H9 (cell line): ENCODE data around the gene INTS7. TPM values are rescaled to one million over a fixed set of nuclear protein-coding genes. Genes with fewer than 3 reads are reported as not detected.

Experiments
- DNase-seq: peaks from one replicate; pipeline ENCODE4 v3.0.0-alpha.2; 2017
- H2AFZ ChIP-seq: one replicate; pipeline ENCODE4 v1.6.1; 2013; ENCODE audit warnings: mild to moderate bottlenecking, low read length, control low read depth, moderate library complexity
- H2AK5ac ChIP-seq: 2 replicates; pipeline ENCODE4 v1.6.1; 2013; ENCODE audit warnings: low read length, control low read depth, mixed read lengths; ENCODE audit not compliant: insufficient read length
- H2BK120ac ChIP-seq: one replicate; pipeline ENCODE4 v1.6.1; 2013; ENCODE audit warnings: low read depth, mild to moderate bottlenecking, low read length, control low read depth, inconsistent platforms; ENCODE audit not compliant: poor library complexity, severe bottlenecking
- H2BK12ac ChIP-seq: 2 replicates; pipeline ENCODE4 v1.6.1; 2013; ENCODE audit warnings: low read length, control low read depth, mixed read lengths, low read depth; ENCODE audit not compliant: insufficient read length
- H2BK15ac ChIP-seq: 2 replicates; pipeline ENCODE4 v1.6.1; 2013; ENCODE audit warnings: low read depth, low read length, control low read depth
- H2BK20ac ChIP-seq: one replicate; pipeline ENCODE4 v1.6.1; 2013; ENCODE audit warnings: low read depth, mild to moderate bottlenecking, low read length, control low read depth, inconsistent platforms; ENCODE audit not compliant: poor library complexity, severe bottlenecking
- H2BK5ac ChIP-seq: 2 replicates; pipeline ENCODE4 v1.6.1; 2013; ENCODE audit warnings: low read length, control low read depth, mixed read lengths; ENCODE audit not compliant: insufficient read length
- H3K14ac ChIP-seq: 2 replicates; pipeline ENCODE4 v1.6.1; 2013; ENCODE audit warnings: low read length, control low read depth; ENCODE audit not compliant: insufficient read depth
- H3K18ac ChIP-seq: 2 replicates; pipeline ENCODE4 v1.6.1; 2013; ENCODE audit warnings: low read depth, mild to moderate bottlenecking, mixed read lengths, low read length, control low read depth; ENCODE audit not compliant: insufficient read length
- H3K23ac ChIP-seq: 2 replicates; pipeline ENCODE4 v1.6.1; 2013; ENCODE audit warnings: low read length, control low read depth, mixed read lengths, low read depth; ENCODE audit not compliant: insufficient read length
- H3K23me2 ChIP-seq: 2 replicates; pipeline ENCODE4 v1.6.1; 2013; ENCODE audit warnings: low read depth, mild to moderate bottlenecking, mixed read lengths, low read length, control low read depth; ENCODE audit not compliant: insufficient read length, poor library complexity, severe bottlenecking
- H3K27ac ChIP-seq: 2 replicates; pipeline ENCODE4 v1.5.1; 2013; ENCODE audit warnings: low read length, control low read depth, mixed read lengths, low read depth; ENCODE audit not compliant: insufficient read length
- H3K27me3 ChIP-seq: 2 replicates; pipeline ENCODE4 v1.6.1; 2013; ENCODE audit warnings: low read length, control low read depth, inconsistent platforms; ENCODE audit not compliant: insufficient read depth
- H3K4ac ChIP-seq: 2 replicates; pipeline ENCODE4 v1.6.1; 2013; ENCODE audit warnings: low read depth, mild to moderate bottlenecking, control low read depth, inconsistent platforms, low read length, moderate library complexity
- H3K4me1 ChIP-seq: 2 replicates; pipeline ENCODE4 v1.6.1; 2013; ENCODE audit warnings: low read length, control low read depth, inconsistent platforms; ENCODE audit not compliant: insufficient read depth
- H3K4me2 ChIP-seq: 2 replicates; pipeline ENCODE4 v1.6.1; 2013; ENCODE audit warnings: low read length, control low read depth, mixed read lengths; ENCODE audit not compliant: insufficient read length, insufficient read depth
- H3K56ac ChIP-seq: 2 replicates; pipeline ENCODE4 v1.6.1; 2013; ENCODE audit warnings: low read depth, mild to moderate bottlenecking, mixed read lengths, low read length, control low read depth; ENCODE audit not compliant: insufficient read length
- H3K79me1 ChIP-seq: 2 replicates; pipeline ENCODE4 v1.6.1; 2013; ENCODE audit warnings: low read depth, mild to moderate bottlenecking, moderate library complexity, low read length, control low read depth, inconsistent platforms; ENCODE audit not compliant: insufficient read depth, poor library complexity, severe bottlenecking
- H3K79me2 ChIP-seq: 2 replicates; pipeline ENCODE4 v1.6.1; 2013; ENCODE audit warnings: low read length, control low read depth, inconsistent platforms; ENCODE audit not compliant: insufficient read depth
- H3K9ac ChIP-seq: 2 replicates; pipeline ENCODE4 v1.6.1; 2013; ENCODE audit warnings: low read length, control low read depth, mixed read lengths; ENCODE audit not compliant: insufficient read length; ENCODE audit errors: extremely low read depth
- H3K9me3 ChIP-seq: one replicate; pipeline ENCODE4 v1.6.1; 2013; ENCODE audit warnings: low read depth, low read length, inconsistent platforms; ENCODE audit not compliant: control insufficient read depth
- H3T11ph ChIP-seq: one replicate; pipeline ENCODE4 v1.6.1; 2013; ENCODE audit warnings: mild to moderate bottlenecking, low read length, control low read depth, inconsistent platforms
- H4K20me1 ChIP-seq: one replicate; pipeline ENCODE4 v1.6.1; 2013; ENCODE audit not compliant: control insufficient read depth, insufficient read length, insufficient read depth
- H4K5ac ChIP-seq: 2 replicates; pipeline ENCODE4 v1.6.1; 2013; ENCODE audit warnings: low read depth, mild to moderate bottlenecking, mixed read lengths, low read length, control low read depth; ENCODE audit not compliant: insufficient read length
- H4K8ac ChIP-seq: replicated peaks from 2 replicates; pipeline ENCODE4 v1.6.1; 2013; ENCODE audit warnings: low read length, control low read depth, mixed read lengths, low read depth; ENCODE audit not compliant: insufficient read length
- H4K91ac ChIP-seq: 2 replicates; pipeline ENCODE4 v1.6.1; 2013; ENCODE audit warnings: low read depth, mild to moderate bottlenecking, moderate library complexity, mixed read lengths, low read length, control low read depth; ENCODE audit not compliant: insufficient read length
- H3K27ac Mint-ChIP-seq, 3 experiments: 2 replicates in 2 of 3; 3 replicates in 1 of 3; pipeline ENCODE4 v1.8.0; 2020 to 2021; ENCODE audit warnings: mixed read lengths in 3 of 3, mild to moderate bottlenecking in 1 of 3, moderate library complexity in 1 of 3
- H3K27me3 Mint-ChIP-seq: 2 replicates; pipeline ENCODE4 v1.8.0; 2021; ENCODE audit warnings: low read depth, mild to moderate bottlenecking, moderate library complexity, mixed read lengths
- H3K36me3 Mint-ChIP-seq, 3 experiments: 2 replicates in 2 of 3; 3 replicates in 1 of 3; pipeline ENCODE4 v1.8.0; 2020 to 2021; ENCODE audit warnings: low read depth in 3 of 3, mixed read lengths in 3 of 3; ENCODE audit not compliant: insufficient read depth in 1 of 3
- H3K4me1 Mint-ChIP-seq, 2 experiments: 2 replicates each; pipeline ENCODE4 v1.8.0; 2020; ENCODE audit warnings: mixed read lengths in 2 of 2
- H3K4me3 Mint-ChIP-seq, 2 experiments: 2 replicates in 1 of 2; 3 replicates in 1 of 2; pipeline ENCODE4 v1.8.0; 2020 to 2021; ENCODE audit warnings: mild to moderate bottlenecking in 2 of 2, mixed read lengths in 2 of 2, moderate library complexity in 1 of 2
- H3K9me3 Mint-ChIP-seq, 2 experiments: 2 replicates in 1 of 2; 3 replicates in 1 of 2; pipeline ENCODE4 v1.8.0; 2020; ENCODE audit warnings: mild to moderate bottlenecking in 2 of 2, mixed read lengths in 2 of 2, moderate library complexity in 1 of 2
- CTCF ChIP-seq: fragments of 200-600 bp; sonication (generic); conservative IDR thresholded peaks from 3 replicates; pipeline ENCODE4 v1.8.0; 2021; ENCODE audit warnings: antibody characterized with exemption, mild to moderate bottlenecking
- WGBS: extraction: QIAGEN DNeasy Blood & Tissue Kit; methylation state at CpG from one replicate; pipeline ENCODE4 v1.1.7; 2013; ENCODE audit warnings: missing lambda C conversion rate, low lambda C conversion rate, mixed read lengths; ENCODE audit not compliant: insufficient read length; ENCODE audit errors: extremely low coverage; 5-methylcytosine and 5-hydroxymethylcytosine counted together
- total RNA-seq: library from RNA; stranded (reverse); gene quantifications from 2 replicates; pipeline ENCODE4 v1.2.1, GENCODE V29; 2021

Gene INTS7
- total RNA-seq, 1 experiment from 2014 or later, result 32.3 TPM

DNA sequence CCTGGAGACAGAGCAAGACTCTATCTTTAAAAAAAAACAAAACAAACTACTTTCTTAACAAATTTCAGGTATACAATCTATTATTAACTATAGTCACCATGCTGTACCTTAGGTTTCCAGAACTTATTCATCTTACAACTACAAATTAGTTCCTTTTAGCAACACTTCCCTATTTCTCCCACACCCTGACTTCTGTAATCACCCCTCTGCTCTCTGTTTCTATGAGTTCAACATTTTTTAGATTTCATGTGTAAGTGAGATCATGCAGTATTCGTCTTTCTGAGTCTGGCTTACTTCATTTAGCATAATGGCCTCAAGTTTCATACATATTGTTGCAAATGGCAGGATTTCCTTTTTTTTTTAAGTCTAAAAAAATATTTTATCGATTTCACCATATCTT is 126.9 kb downstream of the INTS7 start:
- Histone ChIP-seq H3K9me3 (no peaks in the 10 kb centered on the region), H4K5ac (no peak overlapping the region), H3K4me2 (no peak overlapping the region), H3K4ac (no peak overlapping the region), H2BK15ac (no peak overlapping the region), H3K27me3 (no peaks in the 10 kb centered on the region), H2BK20ac (no peak overlapping the region), H3K18ac (no peak overlapping the region), H4K8ac (no peak overlapping the region), H3K79me2 (no peaks in the 10 kb centered on the region), H3K9ac (no peak overlapping the region), H3K79me1 (no peaks in the 10 kb centered on the region), H4K20me1 (no peaks in the 10 kb centered on the region), H3K23ac (no peak overlapping the region), H4K91ac (no peak overlapping the region), H2BK5ac (no peak overlapping the region), H2BK120ac (no peak overlapping the region), H3K27ac (no peak overlapping the region), H3T11ph (no peak overlapping the region), H3K23me2 (no peaks in the 10 kb centered on the region), H2BK12ac (no peak overlapping the region), H2AK5ac (no peak overlapping the region), H3K56ac (no peak overlapping the region), H2AFZ (no peak overlapping the region), H3K14ac (no peak overlapping the region), H3K4me1 (no peaks in the 10 kb centered on the region)
- Mint-ChIP-seq H3K4me3 (no peak overlapping the region), H3K4me1 (no peaks in the 10 kb centered on the region), H3K36me3 (peaks cover 0 to 3% (median 0%) of the 10 kb centered on the region in 3 experiments; a peak in 2 of 7 replicates), H3K9me3 (peaks cover 7 to 10% of the 10 kb centered on the region in 2 experiments; a peak in 4 of 5 replicates), H3K27ac (no peak overlapping the region), H3K27me3 (peaks cover 8% of the 10 kb centered on the region)
- no peak for TF ChIP-seq CTCF
- no CpG with 5 or more reads among the region's 2 CpGs for whole genome bisulfite sequencing
- no peak for DNase-seq
